NCI-H526 (cell line): ENCODE results near the gene GBF1.
"Not testable (repeated sequence)": the region's sequence is repeated elsewhere in the genome, so short reads cannot be mapped to it uniquely, and the experiment has no call there.

ENCODE experiments used
- DNase-seq, 2 experiments: peaks; one replicate each; lab custom pipeline; 2025; lab: John Stamatoyannopoulos, UW

GBF1 gene, protein sequence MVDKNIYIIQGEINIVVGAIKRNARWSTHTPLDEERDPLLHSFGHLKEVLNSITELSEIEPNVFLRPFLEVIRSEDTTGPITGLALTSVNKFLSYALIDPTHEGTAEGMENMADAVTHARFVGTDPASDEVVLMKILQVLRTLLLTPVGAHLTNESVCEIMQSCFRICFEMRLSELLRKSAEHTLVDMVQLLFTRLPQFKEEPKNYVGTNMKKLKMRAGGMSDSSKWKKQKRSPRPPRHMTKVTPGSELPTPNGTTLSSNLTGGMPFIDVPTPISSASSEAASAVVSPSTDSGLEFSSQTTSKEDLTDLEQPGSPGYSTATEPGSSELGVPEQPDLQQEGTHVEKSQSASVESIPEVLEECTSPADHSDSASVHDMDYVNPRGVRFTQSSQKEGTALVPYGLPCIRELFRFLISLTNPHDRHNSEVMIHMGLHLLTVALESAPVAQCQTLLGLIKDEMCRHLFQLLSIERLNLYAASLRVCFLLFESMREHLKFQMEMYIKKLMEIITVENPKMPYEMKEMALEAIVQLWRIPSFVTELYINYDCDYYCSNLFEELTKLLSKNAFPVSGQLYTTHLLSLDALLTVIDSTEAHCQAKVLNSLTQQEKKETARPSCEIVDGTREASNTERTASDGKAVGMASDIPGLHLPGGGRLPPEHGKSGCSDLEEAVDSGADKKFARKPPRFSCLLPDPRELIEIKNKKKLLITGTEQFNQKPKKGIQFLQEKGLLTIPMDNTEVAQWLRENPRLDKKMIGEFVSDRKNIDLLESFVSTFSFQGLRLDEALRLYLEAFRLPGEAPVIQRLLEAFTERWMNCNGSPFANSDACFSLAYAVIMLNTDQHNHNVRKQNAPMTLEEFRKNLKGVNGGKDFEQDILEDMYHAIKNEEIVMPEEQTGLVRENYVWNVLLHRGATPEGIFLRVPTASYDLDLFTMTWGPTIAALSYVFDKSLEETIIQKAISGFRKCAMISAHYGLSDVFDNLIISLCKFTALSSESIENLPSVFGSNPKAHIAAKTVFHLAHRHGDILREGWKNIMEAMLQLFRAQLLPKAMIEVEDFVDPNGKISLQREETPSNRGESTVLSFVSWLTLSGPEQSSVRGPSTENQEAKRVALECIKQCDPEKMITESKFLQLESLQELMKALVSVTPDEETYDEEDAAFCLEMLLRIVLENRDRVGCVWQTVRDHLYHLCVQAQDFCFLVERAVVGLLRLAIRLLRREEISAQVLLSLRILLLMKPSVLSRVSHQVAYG (N-terminal part only)

GRCh38 chr10:102245082-102245931 lies at the start of gene GBF1:
Gene GBF1 (plus strand): TSS chr10:102245532. CDS start chr10:102258939, 13,407 bp downstream.
- DNase-seq: peak; percentile 98 to 99

GRCh38 chr10:102196893-102197292 lies 48.4 kb upstream of the GBF1 start:
- DNase-seq: no peak

GRCh38 chr10:102198027-102198426 lies 47.3 kb upstream of the GBF1 start:
- DNase-seq: no peak

GRCh38 chr10:102200751-102201640 lies 44.3 kb upstream of the GBF1 start:
- no peak for DNase-seq

GRCh38 chr10:102202386-102202785 lies 42.9 kb upstream of the GBF1 start:
- no peak for DNase-seq

DNA sequence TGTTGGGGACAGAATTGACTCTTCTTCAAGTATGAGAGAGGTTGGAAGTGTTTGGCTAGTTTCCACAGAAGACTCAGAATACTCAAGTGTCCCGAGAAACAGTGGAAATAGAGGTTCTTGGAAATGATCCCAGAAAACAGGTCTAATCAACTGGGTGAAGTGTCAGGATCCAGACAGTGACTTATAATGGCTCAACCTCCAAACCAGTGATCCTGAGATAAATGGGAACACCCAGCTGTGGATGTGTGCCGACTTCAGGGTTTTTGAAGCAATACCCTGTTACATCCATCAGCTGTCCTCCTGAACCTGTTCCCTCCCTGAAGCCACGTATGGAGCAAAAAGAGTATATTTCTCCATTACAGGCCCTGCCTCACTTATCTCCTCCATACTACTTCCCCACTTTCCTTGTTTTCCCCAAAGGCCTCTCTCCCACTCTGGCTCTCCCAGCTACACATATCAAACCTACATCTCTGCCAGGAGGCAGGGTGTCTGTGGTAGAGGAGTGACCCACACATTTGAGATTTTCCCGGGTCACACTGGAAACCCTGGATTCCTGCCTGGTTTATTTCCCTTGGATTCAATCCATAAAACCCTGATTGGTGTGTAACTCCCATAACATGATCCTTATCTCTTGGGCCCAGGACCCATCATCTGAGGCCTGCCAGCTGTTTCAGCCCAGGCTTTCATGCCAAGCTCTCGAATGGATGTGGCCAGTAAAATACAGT lies 36.9 kb upstream of the GBF1 start:
- no peak for DNase-seq

GRCh38 chr10:102211615-102212299 lies 33.6 kb upstream of the GBF1 start:
- DNase-seq: no peak

DNA sequence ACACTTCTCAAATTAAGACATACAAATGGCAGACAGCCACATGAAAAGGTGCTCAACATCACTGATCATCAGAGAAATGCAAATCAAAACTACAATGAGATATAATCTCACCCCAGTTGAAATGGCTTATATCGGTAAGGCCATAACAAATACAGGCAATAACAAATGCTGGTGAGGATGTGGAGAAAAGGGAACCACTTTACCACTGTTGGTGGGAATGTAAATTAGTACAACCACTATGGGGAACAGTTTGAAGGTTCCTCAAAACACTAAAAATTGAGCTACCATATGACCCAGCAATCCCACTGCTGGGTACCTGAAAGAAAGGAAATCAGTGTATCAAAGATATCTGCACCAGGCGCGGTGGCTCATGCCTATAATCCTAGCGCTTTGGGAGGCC lies 31.7 kb upstream of the GBF1 start:
- not testable (repeated sequence) for DNase-seq

DNA sequence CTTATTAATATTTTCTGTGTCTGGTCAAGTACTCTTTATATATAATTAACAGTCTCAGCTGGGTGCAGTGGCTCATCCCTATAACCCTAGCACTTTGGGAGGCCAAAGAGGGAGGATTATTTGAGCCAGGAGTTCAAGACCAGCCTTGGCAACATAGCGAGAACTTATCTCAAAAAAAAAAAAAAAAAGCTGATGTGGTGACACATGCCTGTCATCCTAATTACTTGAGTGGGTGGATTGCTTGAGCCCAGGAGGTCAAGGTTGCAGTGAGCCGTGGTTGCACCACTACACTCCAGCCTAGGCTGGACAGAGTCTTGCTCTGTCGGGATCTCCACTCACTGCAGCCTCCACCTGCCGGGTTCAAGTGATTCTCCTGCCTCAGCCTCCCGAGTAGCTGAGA lies 26.0 kb upstream of the GBF1 start:
- no peak for DNase-seq

DNA sequence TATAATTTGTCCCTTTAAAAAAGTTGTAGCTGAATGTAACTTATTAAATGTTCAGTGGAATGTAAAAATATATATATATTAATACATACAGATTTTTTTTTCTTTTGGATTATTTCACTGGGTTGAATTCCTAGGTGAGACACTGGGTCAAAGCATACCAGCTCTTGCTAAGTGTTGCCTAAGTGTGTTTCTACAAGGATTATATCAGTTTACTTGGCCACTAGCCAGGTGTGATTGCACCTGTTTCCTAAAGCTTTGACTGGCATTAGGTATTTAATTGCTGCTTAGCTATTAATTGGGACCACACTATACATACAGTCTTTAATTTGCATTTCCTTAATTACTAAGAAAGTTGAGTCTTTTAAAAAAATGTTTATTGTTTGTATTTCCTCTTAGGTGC lies 24.7 kb upstream of the GBF1 start:
- DNase-seq: no peak

GRCh38 chr10:102222797-102223196 lies 22.5 kb upstream of the GBF1 start:
- DNase-seq: no peak

GRCh38 chr10:102225646-102226541 lies 19.4 kb upstream of the GBF1 start, which contains the start of gene ELOVL3:
Gene ELOVL3 (plus strand): TSS chr10:102226299. CDS start chr10:102226549, 250 bp downstream.
- peak; percentile 65 to 93 for DNase-seq

- DNase-seq: no peak
Observed at GRCh38 chr10:102226542-102226870, 18.8 kb upstream of the GBF1 start.

DNA sequence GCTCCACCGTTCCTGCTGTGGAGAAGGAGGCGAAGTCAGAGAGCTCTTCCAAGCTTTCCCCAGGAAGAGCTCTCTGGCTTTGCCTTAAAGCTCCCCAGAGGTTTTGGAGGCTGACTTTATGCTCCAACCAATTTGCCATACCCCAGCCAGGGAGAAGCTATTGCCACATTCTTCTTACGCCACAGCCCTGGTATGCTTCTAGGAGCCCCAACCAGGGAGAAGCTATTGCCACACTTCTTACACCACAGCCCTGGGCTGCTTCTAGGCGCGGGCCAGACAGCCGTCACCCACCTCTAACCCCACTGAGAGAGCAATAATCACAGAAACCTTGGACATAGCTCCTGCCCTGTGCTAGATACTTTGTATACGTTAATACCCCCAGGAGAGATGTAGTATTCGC lies 18.3 kb upstream of the GBF1 start:
- no peak for DNase-seq

DNA sequence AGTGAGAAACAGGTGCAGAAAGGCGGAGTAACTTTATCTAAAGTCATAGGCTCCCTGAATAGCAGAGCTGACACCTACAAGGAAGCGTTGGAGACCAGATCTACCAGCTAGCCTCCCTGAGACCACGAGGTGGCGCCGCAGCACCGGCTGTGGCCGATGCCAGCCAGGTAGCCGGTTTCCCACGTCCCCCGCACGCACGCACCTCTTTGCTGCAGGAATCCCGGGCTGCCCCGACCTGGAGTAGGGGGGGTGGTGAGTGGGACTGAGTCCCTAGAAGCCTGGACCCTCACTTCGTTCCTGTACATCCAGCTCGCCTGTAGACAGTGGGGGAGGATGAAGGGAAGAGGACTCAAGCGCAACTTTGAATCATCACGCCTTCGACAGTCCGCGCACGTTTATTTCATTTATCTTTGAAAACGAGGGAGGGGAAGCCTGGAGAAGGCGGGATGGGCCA lies 15.5 kb upstream of the GBF1 start:
- DNase-seq: peak; percentile 58 to 85

DNA sequence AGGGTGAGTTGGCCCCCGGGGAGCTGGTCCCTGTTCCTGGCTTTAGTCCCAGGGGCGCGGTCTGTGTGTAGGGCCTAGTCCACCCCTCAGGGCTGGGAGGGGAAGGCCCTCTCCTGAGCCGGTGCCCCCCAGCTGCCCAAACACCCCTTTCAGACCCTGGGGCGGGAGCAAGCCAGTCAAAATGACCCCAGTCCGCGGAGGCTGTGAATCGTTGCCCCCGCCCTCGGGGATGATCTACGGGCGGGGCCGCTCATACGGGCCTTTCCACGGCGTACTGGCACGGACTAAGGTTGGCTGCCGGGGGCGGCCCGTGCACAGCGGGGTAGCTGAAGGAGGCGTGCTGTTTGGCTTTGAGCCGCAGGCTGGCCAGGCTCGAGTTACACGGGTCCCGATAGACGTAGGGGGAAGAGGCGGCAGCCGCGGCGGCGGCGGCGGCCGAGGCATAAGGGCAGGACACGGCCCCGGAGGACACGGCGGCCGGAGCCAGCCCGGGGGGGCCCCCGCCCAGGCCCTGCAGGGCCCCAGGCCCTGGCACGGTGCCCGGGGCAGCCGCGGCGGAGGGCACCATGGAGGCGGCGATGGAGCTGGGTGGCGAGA lies 15.0 kb upstream of the GBF1 start:
- peak in 1 of 2 experiments; percentile 71 for DNase-seq

DNA sequence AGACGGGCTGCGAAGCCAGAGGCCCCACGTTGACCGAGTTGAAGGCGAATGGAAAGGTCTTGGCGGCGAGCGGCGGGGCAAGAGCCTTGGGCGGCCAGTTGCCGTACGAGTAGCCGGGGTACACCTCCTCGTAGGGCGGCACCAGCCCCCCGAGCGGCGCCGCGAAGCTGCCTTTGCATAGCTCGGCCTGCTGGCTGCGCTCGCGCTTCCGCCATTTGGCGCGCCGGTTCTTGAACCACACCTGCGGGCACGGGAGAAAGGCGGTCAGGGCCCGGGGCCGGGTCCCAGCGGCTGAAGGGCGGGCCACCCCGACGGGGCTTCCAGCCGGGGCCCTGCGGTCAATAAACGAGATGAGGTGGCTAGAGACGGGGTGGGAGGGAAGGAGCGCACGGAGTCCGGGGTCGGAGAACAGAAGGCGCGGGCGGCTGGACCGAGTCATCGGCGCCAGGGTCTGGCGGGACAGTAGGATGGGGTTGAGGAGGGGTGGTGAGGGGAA lies 14.4 kb upstream of the GBF1 start:
- peak in 1 of 2 experiments; percentile 69 for DNase-seq
